ENCODE results near the gene FAM72B.
"Not testable (repeated sequence)": the region's sequence is repeated elsewhere in the genome, so short reads cannot be mapped to it uniquely, and the experiment has no call there.

The FAM72B gene

DNA sequence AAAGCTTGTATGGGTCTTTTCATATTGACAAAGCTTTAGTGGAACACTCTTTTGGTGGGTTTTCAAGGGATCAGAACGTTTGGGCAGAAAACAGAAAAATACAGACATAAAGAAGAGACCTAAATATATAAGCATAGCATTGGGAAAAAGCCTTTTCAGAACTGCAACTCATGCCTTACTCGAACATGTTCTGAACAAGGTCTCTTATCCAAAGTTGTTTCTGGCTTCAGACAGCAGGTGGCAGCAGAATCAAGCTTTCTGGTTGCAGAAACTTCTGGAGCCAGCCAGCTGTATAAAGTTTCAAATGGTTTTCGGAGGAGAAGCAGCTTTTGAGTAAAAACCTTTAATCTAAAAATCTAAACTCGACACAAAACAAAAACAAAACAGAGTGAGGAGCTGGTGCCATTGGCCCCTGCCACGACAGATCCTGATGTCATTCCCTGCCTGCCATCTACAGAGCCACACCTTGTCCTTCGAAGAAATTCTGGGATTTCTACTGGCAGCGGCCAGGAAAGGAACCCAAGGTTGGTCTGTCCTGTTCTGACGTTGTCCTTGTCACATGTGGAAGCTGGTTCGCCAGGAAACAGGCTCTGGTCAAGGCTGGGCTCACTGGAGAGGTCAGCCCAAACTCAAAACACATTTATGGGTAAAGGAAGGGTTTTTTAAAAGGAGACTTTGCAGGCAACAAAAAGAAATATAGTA lies 35.5 kb downstream of the FAM72B start:
- DNase-seq, result not testable (repeated sequence)

DNA sequence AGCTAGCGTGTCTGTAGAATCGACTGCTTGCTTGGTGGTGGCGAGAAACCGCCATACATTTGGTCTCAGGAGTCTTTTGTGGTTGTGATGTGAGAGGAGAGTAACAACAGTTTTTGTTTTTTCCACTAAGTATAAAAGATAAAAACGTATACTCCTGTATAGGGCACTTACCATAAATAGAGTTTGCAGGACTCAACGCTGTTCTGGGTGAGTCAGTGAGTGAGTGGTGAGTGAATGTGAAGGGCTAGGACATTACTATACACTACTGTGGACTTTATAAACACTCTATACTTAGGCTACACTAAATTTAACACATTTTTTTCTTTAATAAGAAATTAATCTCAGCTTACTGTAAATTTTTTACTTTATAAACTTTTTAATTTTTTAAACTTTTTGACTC lies 43.7 kb downstream of the FAM72B start:
- DNase-seq, result not testable (repeated sequence)

DNA sequence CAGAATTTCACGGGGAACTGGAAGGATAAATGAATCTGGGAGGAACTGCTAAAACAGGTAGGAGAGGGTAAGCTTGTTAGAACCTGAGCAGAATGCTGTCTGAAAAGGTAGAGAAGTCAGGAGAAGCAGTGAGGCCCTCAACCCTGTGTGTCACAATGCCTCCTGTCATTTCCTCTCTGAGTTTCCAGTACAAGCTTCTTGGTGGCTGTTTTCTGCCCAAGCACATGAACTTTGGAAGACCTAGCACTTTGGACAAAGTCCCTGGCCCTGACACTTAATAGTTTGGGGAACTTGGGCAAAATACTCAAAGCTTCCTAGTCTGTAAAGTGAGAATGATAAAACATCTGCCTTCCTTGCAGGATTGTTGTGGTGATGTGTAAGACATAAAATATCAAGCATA lies 52.6 kb downstream of the FAM72B start:
- not testable (repeated sequence) for DNase-seq

DNA sequence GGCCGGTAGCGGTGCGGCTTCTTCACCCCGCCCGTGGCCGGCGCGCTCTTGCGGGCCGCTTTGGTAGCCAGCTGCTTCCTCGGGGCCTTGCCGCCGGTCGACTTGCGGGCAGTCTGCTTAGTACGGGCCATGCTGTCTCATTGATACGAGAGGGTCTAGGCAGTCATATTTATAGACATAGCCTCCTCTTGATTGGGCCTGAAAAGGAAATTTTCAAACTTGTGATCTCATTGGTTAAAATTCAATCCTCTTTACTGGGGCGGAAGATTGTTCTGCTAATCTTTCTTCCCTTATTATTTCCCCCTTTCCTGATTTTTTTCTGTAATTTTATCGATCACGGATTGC lies 65.7 kb downstream of the FAM72B start:
- DNase-seq, result not testable (repeated sequence)
